DOHH2 (cell line): ENCODE results near the gene KBTBD12.

Experiments
- EZH2phosphoT487 ChIP-seq: fragments of 200-600 bp; sonication (generic); IDR thresholded peaks from 2 replicates; pipeline ENCODE4 v1.6.1; 2017; ENCODE audit warnings: borderline replicate concordance, mild to moderate bottlenecking, antibody characterized with exemption, low read length, moderate library complexity, mixed read lengths
- TF ChIP-seq, protein P1 (sequence below): fragments of 200-600 bp; sonication (generic); IDR thresholded peaks from one replicate; pipeline ENCODE4 v1.5.1; 2014; ENCODE audit warnings: antibody characterized with exemption, mild to moderate bottlenecking, low read depth, low read length; ENCODE audit not compliant: poor library complexity, severe bottlenecking

DNA sequence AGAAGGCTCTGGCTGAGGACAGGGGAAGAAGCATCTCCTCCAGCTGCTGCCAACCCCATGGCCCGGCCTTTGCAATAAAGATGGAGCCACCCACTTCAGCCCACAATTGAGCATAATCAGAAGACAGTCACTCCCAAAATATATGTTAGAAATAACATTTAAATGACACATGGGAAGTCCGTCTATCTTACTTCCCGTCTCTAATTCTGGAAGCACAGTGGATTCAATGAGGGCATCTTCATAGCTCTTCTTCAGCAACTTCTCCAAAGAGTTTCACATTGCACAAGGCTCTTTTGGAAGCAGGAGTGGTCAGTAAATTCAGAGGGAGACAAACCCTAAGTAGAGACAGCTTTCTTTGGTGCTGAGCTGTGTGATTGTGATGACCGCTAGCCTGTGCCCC lies 70.2 kb downstream of the KBTBD12 start:
- TF ChIP-seq, protein P1, sequence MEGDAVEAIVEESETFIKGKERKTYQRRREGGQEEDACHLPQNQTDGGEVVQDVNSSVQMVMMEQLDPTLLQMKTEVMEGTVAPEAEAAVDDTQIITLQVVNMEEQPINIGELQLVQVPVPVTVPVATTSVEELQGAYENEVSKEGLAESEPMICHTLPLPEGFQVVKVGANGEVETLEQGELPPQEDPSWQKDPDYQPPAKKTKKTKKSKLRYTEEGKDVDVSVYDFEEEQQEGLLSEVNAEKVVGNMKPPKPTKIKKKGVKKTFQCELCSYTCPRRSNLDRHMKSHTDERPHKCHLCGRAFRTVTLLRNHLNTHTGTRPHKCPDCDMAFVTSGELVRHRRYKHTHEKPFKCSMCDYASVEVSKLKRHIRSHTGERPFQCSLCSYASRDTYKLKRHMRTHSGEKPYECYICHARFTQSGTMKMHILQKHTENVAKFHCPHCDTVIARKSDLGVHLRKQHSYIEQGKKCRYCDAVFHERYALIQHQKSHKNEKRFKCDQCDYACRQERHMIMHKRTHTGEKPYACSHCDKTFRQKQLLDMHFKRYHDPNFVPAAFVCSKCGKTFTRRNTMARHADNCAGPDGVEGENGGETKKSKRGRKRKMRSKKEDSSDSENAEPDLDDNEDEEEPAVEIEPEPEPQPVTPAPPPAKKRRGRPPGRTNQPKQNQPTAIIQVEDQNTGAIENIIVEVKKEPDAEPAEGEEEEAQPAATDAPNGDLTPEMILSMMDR: no peak
- no peak for TF ChIP-seq EZH2phosphoT487
